H1 (cell line): Measurements from ENCODE around the gene VPS51. TPM values are rescaled to one million over a fixed set of nuclear protein-coding genes. Genes with fewer than 3 reads are reported as not detected.

Experiments used
- CTCF ChIA-PET: fragments of 300-600 bp; sonication (Branson Sonifier 250); formaldehyde crosslinking; loops from one replicate; lab custom pipeline; 2021; ENCODE audit not compliant: partially characterized antibody; lab: Charles Lee
- POLR2A ChIA-PET: fragments of 300-600 bp; sonication (Branson Sonifier 250); formaldehyde crosslinking; loops from one replicate; lab custom pipeline; 2021; ENCODE audit warnings: inconsistent platforms; ENCODE audit not compliant: partially characterized antibody; lab: Charles Lee
- DNase-seq, 2 experiments: peaks; one replicate each; pipeline versions ENCODE4 v3.0.0 to v3.0.0-alpha.2; 2010 to 2022; ENCODE audit warnings: low spot score in 2 of 2, low read depth in 1 of 2, mixed read lengths in 1 of 2
- FAIRE-seq: peaks from 2 replicates; lab custom pipeline; 2011; peaks lifted over from hg19 to GRCh38; lab: Jason Lieb, UNC
- H2AFZ ChIP-seq: 2 replicates; pipeline ENCODE4 v1.8.1; 2012; ENCODE audit warnings: low read length, inconsistent platforms
- H2AK5ac ChIP-seq: 2 replicates; pipeline ENCODE4 v1.6.1; 2013; ENCODE audit warnings: low read depth, low read length
- H2BK120ac ChIP-seq: replicated peaks from 2 replicates; pipeline ENCODE3; 2013; ENCODE audit warnings: low read depth, low read length, inconsistent platforms
- H2BK12ac ChIP-seq: 2 replicates; pipeline ENCODE4 v1.6.1; 2013; ENCODE audit warnings: low read depth, low read length
- H2BK15ac ChIP-seq: 2 replicates; pipeline ENCODE4 v1.6.1; 2013; ENCODE audit warnings: low read length
- H2BK20ac ChIP-seq: 2 replicates; pipeline ENCODE4 v1.6.1; 2013; ENCODE audit warnings: low read length
- H2BK5ac ChIP-seq: 2 replicates; pipeline ENCODE4 v1.6.1; 2013; ENCODE audit warnings: low read depth, low read length
- H3K14ac ChIP-seq: 2 replicates; pipeline ENCODE4 v1.6.1; 2013; ENCODE audit warnings: inconsistent platforms; ENCODE audit not compliant: insufficient read length
- H3K18ac ChIP-seq: 2 replicates; pipeline ENCODE4 v1.6.1; 2013; ENCODE audit warnings: low read length; ENCODE audit errors: extremely low read depth
- H3K23ac ChIP-seq: 2 replicates; pipeline ENCODE4 v1.6.1; 2013; ENCODE audit warnings: inconsistent platforms; ENCODE audit not compliant: insufficient read length
- H3K23me2 ChIP-seq: 2 replicates; pipeline ENCODE4 v1.6.1; 2013; ENCODE audit warnings: low read depth, low read length
- H3K27ac ChIP-seq: 2 replicates; pipeline ENCODE4 v1.6.1; 2011; ENCODE audit warnings: low read depth, low read length, inconsistent platforms
- H3K27me3 ChIP-seq, 4 experiments: replicated peaks in 1 of 4; 1 replicate in 1 of 4; 2 replicates in 3 of 4; pipeline versions ENCODE4 v1.6.1 to v1.8.1; 2011 to 2013; ENCODE audit warnings: low read length in 3 of 4, mild to moderate bottlenecking in 3 of 4, inconsistent platforms in 2 of 4, mixed read lengths in 2 of 4, moderate library complexity in 1 of 4; ENCODE audit not compliant: control insufficient read depth in 3 of 4, insufficient read depth in 3 of 4; ENCODE audit errors: extremely low read depth in 1 of 4
- H3K36me3 ChIP-seq, 4 experiments: 2 replicates each; pipeline versions ENCODE4 v1.6.1 to v1.8.1; 2011 to 2013; ENCODE audit warnings: mild to moderate bottlenecking in 4 of 4, low read length in 3 of 4, moderate library complexity in 2 of 4, control low read depth in 1 of 4, inconsistent platforms in 1 of 4; ENCODE audit not compliant: insufficient read depth in 4 of 4, control insufficient read depth in 2 of 4
- H3K4ac ChIP-seq: replicated peaks from 2 replicates; pipeline ENCODE3; 2013; ENCODE audit warnings: low read length, low read depth, mixed read lengths, inconsistent platforms; ENCODE audit not compliant: insufficient read length
- H3K4me1 ChIP-seq, 4 experiments: replicated peaks in 1 of 4; 1 replicate in 1 of 4; 2 replicates in 3 of 4; pipeline versions ENCODE4 v1.6.1 to v1.8.1; 2011 to 2013; ENCODE audit warnings: low read length in 3 of 4, inconsistent platforms in 2 of 4, mixed read lengths in 1 of 4; ENCODE audit not compliant: insufficient read depth in 4 of 4, control insufficient read depth in 3 of 4
- H3K4me2 ChIP-seq, 2 experiments: 2 replicates each; pipeline versions ENCODE4 v1.6.1 to v1.8.1; 2011 to 2013; ENCODE audit warnings: low read depth in 2 of 2, low read length in 2 of 2, control low read depth in 1 of 2, inconsistent platforms in 1 of 2, mild to moderate bottlenecking in 1 of 2; ENCODE audit not compliant: insufficient read depth in 1 of 2
- H3K4me3 ChIP-seq, 4 experiments: fragments of 200-600, 300-600 bp in 1 of 4; sonication (generic), shearing (Covaris generic), sonication (Bioruptor Twin) in 1 of 4; 2 replicates each; pipeline versions ENCODE4 v1.5.1 to v1.8.1; 2011 to 2016; ENCODE audit warnings: low read length in 4 of 4, low read depth in 3 of 4, control low read depth in 2 of 4, inconsistent platforms in 2 of 4, mild to moderate bottlenecking in 2 of 4, mixed read lengths in 1 of 4, moderate library complexity in 1 of 4; ENCODE audit not compliant: insufficient read depth in 2 of 4; ENCODE audit errors: extremely low read depth in 1 of 4
- H3K56ac ChIP-seq: replicated peaks from 2 replicates; pipeline ENCODE3; 2013; ENCODE audit warnings: low read depth, mild to moderate bottlenecking, mixed read lengths, low read length, inconsistent platforms; ENCODE audit not compliant: insufficient read length
- H3K79me1 ChIP-seq: 2 replicates; pipeline ENCODE4 v1.6.1; 2013; ENCODE audit warnings: low read depth, low read length, control low read depth
- H3K79me2 ChIP-seq, 2 experiments: 2 replicates each; pipeline versions ENCODE4 v1.6.1 to v1.8.1; 2012 to 2013; ENCODE audit warnings: low read length in 2 of 2, mild to moderate bottlenecking in 2 of 2, inconsistent platforms in 1 of 2; ENCODE audit not compliant: insufficient read depth in 2 of 2, control insufficient read depth in 1 of 2
- H3K9ac ChIP-seq, 4 experiments: replicated peaks in 1 of 4; 1 replicate in 1 of 4; 2 replicates in 3 of 4; pipeline versions ENCODE4 v1.6.1 to v1.8.1; 2011 to 2013; ENCODE audit warnings: low read depth in 3 of 4, low read length in 3 of 4, control low read depth in 2 of 4, mild to moderate bottlenecking in 2 of 4, moderate library complexity in 2 of 4, inconsistent platforms in 1 of 4; ENCODE audit errors: extremely low read depth in 1 of 4
- H3K9me3 ChIP-seq, 2 experiments: 2 replicates each; pipeline versions ENCODE4 v1.6.1 to v1.8.1; 2012 to 2013; ENCODE audit warnings: mild to moderate bottlenecking in 2 of 2, moderate library complexity in 2 of 2, control low read depth in 1 of 2, inconsistent platforms in 1 of 2, low read depth in 1 of 2, low read length in 1 of 2, mixed read lengths in 1 of 2; ENCODE audit not compliant: insufficient read depth in 2 of 2
- H4K20me1 ChIP-seq, 2 experiments: replicated peaks in 1 of 2; 2 replicates each; pipeline versions ENCODE3 to v1.8.1; 2011 to 2013; ENCODE audit warnings: inconsistent platforms in 2 of 2, low read length in 2 of 2, mild to moderate bottlenecking in 1 of 2; ENCODE audit not compliant: insufficient read depth in 2 of 2, control insufficient read depth in 1 of 2
- H4K5ac ChIP-seq: 2 replicates; pipeline ENCODE4 v1.6.1; 2013; ENCODE audit warnings: low read length, low read depth, mixed read lengths, inconsistent platforms; ENCODE audit not compliant: insufficient read length
- H4K8ac ChIP-seq: 2 replicates; pipeline ENCODE4 v1.8.0; 2013; ENCODE audit warnings: mild to moderate bottlenecking, moderate library complexity, low read length, inconsistent platforms; ENCODE audit not compliant: insufficient read depth; ENCODE audit errors: extremely low read depth
- H4K91ac ChIP-seq: replicated peaks from 2 replicates; pipeline ENCODE3; 2013; ENCODE audit warnings: low read length, mixed read lengths, inconsistent platforms; ENCODE audit not compliant: insufficient read length
- HDAC6 ChIP-seq: IDR thresholded peaks from one replicate; pipeline ENCODE4 v1.7.1; 2012; ENCODE audit warnings: low read depth, mild to moderate bottlenecking, inconsistent platforms, low read length, moderate library complexity
- KDM1A ChIP-seq: fragments of 200-600, 300-600 bp; sonication (generic); IDR thresholded peaks from 2 replicates; pipeline ENCODE4 v1.7.1; 2016; ENCODE audit warnings: mild to moderate bottlenecking, low read length, borderline replicate concordance
- RBBP5 ChIP-seq: IDR thresholded peaks from 2 replicates; pipeline ENCODE4 v1.7.1; 2012; ENCODE audit warnings: low read depth, mild to moderate bottlenecking, inconsistent platforms, low read length, moderate library complexity, borderline replicate concordance
- WGBS, 2 experiments: shearing (Covaris generic) in 1 of 2; methylation state at CpG; one replicate each; pipeline versions ENCODE4 v1.1.6 to v1.1.7; 2013 to 2015; ENCODE audit warnings: low lambda C conversion rate in 2 of 2, mixed read lengths in 2 of 2, inconsistent platforms in 1 of 2, low coverage in 1 of 2, missing lambda C conversion rate in 1 of 2; ENCODE audit not compliant: insufficient replicate concordance in 2 of 2, insufficient coverage in 1 of 2, insufficient read length in 1 of 2; ENCODE audit errors: extremely low coverage in 1 of 2, missing lambda C conversion rate in 1 of 2; 5-methylcytosine and 5-hydroxymethylcytosine counted together
- polyA plus RNA-seq, 7 experiments: library from polyadenylated mRNA; depleted of rRNA in 3 of 7; stranded (reverse) in 5 of 7; unstranded in 2 of 7; fragments of >200 nt in 5 of 7; fragments of 200-250 nt in 2 of 7; gene quantifications; 1 replicate in 5 of 7; 2 replicates in 1 of 7; 4 replicates in 1 of 7; pipeline versions ENCODE4 v1.2.1 to v1.2.3, GENCODE V29; 2011 to 2013; ENCODE audit warnings: missing spikeins in 2 of 7, mixed read lengths in 2 of 7
- total RNA-seq: library from RNA; stranded (reverse); fragmentation: NEBNext Ultra II Directional; extraction: Animal tissue kit (Norgen Biotek cat#: 25700); gene quantifications from 2 replicates; pipeline ENCODE4 v1.2.1, GENCODE V29; 2021

VPS51 gene
- total and polyA plus RNA-seq, 2 of the 8 experiments (the other 6 are each of a cell fraction or from before 2014, with no cell fraction given): 97.4 to 142 TPM

- no peaks in the 10 kb centered on the region for H3K79me1 ChIP-seq
- no peak overlapping the region for H2AK5ac ChIP-seq
- H3K27ac ChIP-seq: no peak overlapping the region
- H2BK15ac ChIP-seq: no peak overlapping the region
- H3K23me2 ChIP-seq: no peaks in the 10 kb centered on the region; the same call in 1 of the 2 replicates
- no peak overlapping the region for H4K8ac ChIP-seq
- no peak overlapping the region for H4K5ac ChIP-seq
- no peak overlapping the region for H3K4me2 ChIP-seq
- 83% methylated on average over 8 of the region's 9 CpGs; no CpG with 5 or more reads in 1 of the 2 experiments for WGBS, 2 experiments
- H3K4ac ChIP-seq: no peak overlapping the region
- no peak overlapping the region for H2BK12ac ChIP-seq
- no peak overlapping the region for H3K9ac ChIP-seq
- no peak overlapping the region for H2BK5ac ChIP-seq
- H2BK120ac ChIP-seq: no peak overlapping the region
- no peak overlapping the region for H3K14ac ChIP-seq
- no peak overlapping the region for H3K4me3 ChIP-seq
- peaks cover 0 to 10% (median 7%) of the 10 kb centered on the region in 4 experiments; a peak in 5 of 7 replicates for H3K4me1 ChIP-seq
- H3K23ac ChIP-seq: no peak overlapping the region
- H3K18ac ChIP-seq: no peak overlapping the region
- ChIA-PET CTCF (interaction anchor here (0.7 to 1.6 kb wide), 4 partner anchors 13 to 66 kb away, joined by 3 to 5 read pairs (median 4); no protein-coding TSS in a partner anchor), POLR2A (no interaction called here)
- FAIRE-seq (no peak), DNase-seq (no peak)
- H3K9me3 ChIP-seq: no peaks in the 10 kb centered on the region
- H3K27me3 ChIP-seq: peaks cover 0 to 9% (median 3%) of the 10 kb centered on the region in 4 experiments; a peak in 3 of 7 replicates
- no peak overlapping the region for H2AFZ ChIP-seq
- H3K36me3 ChIP-seq: no peaks in the 10 kb centered on the region
- no peaks in the 10 kb centered on the region for H4K20me1 ChIP-seq
- no peaks in the 10 kb centered on the region for H3K79me2 ChIP-seq
- no peak overlapping the region for H2BK20ac ChIP-seq
- no peak overlapping the region for H3K56ac ChIP-seq
- no peak overlapping the region for H4K91ac ChIP-seq
- TF ChIP-seq RBBP5: no peak
- no peak for TF ChIP-seq HDAC6
- TF ChIP-seq KDM1A: no peak
Measured at GRCh38 chr11:65051398-65051858, 44.6 kb upstream of the VPS51 start.
